Endothelial cell (in vitro differentiated cells): ENCODE measurements around the gene LAG3. TPM values are rescaled to one million over a fixed set of nuclear protein-coding genes. Genes with fewer than 3 reads are reported as not detected.
"Not testable (repeated sequence)": the region's sequence is repeated elsewhere in the genome, so short reads cannot be mapped to it uniquely, and the experiment has no call there.

Experiments
- DNase-seq: peaks from one replicate; pipeline ENCODE4 v3.0.0; 2021; ENCODE audit warnings: low spot score
- H3K27ac Mint-ChIP-seq: one replicate; pipeline ENCODE4 v1.8.0; 2021; ENCODE audit warnings: mixed read lengths, inconsistent platforms; ENCODE audit not compliant: unreplicated experiment
- H3K27me3 Mint-ChIP-seq: one replicate; pipeline ENCODE4 v1.8.0; 2021; ENCODE audit warnings: mild to moderate bottlenecking, moderate library complexity, mixed read lengths, inconsistent platforms; ENCODE audit not compliant: unreplicated experiment
- H3K36me3 Mint-ChIP-seq: one replicate; pipeline ENCODE4 v1.8.0; 2021; ENCODE audit warnings: mild to moderate bottlenecking, low read depth, mixed read lengths, inconsistent platforms; ENCODE audit not compliant: unreplicated experiment
- H3K4me1 Mint-ChIP-seq: one replicate; pipeline ENCODE4 v1.8.0; 2021; ENCODE audit warnings: mild to moderate bottlenecking, mixed read lengths, inconsistent platforms; ENCODE audit not compliant: unreplicated experiment
- H3K4me3 Mint-ChIP-seq: one replicate; pipeline ENCODE4 v1.8.0; 2021; ENCODE audit warnings: mild to moderate bottlenecking, mixed read lengths, inconsistent platforms; ENCODE audit not compliant: unreplicated experiment
- H3K9me3 Mint-ChIP-seq: one replicate; pipeline ENCODE4 v1.8.0; 2021; ENCODE audit warnings: mixed read lengths, inconsistent platforms; ENCODE audit not compliant: unreplicated experiment
- total RNA-seq: library from RNA; stranded (reverse); fragmentation: NEBNext Ultra II Directional; extraction: Animal tissue kit (Norgen Biotek cat#: 25700); gene quantifications from one replicate; pipeline ENCODE4 v1.2.1, GENCODE V29; 2021; ENCODE audit not compliant: unreplicated experiment
- TF ChIP-seq, protein P1 (sequence below): fragments of 200-600 bp; sonication (generic); IDR thresholded peaks from one replicate; pipeline ENCODE4 v1.5.0; 2021; ENCODE audit warnings: antibody characterized with exemption; ENCODE audit not compliant: unreplicated experiment

Gene LAG3
- total RNA-seq, 1 donor from 2014 or later = 7.6 TPM

DNA sequence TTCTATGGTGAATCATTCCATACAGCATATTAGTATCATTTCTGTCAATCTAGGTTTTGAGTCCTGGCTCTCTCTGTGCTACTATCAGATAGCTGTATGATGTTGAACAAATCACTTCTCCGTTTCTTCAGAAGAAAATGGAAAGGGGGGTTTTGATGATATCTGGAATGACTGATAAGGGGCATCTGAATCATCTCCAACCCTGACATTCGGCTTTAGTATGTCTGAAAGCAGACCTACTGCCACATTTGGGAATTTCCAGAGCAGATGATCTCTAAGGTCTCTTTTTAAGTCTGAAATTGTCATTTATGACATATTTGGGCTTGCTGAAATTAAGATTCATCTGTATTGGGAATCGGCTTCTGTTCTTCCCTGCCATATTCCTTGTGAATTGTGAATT, 29.5 kb upstream of the LAG3 start:
- Mint-ChIP-seq H3K27me3 (peaks cover 8% of the 10 kb centered on the region), H3K4me3 (no peak overlapping the region), H3K9me3 (no peaks in the 10 kb centered on the region), H3K27ac (no peak overlapping the region), H3K4me1 (peaks cover 22% of the 10 kb centered on the region), H3K36me3 (peaks cover 21% of the 10 kb centered on the region)
- TF ChIP-seq, protein P1, sequence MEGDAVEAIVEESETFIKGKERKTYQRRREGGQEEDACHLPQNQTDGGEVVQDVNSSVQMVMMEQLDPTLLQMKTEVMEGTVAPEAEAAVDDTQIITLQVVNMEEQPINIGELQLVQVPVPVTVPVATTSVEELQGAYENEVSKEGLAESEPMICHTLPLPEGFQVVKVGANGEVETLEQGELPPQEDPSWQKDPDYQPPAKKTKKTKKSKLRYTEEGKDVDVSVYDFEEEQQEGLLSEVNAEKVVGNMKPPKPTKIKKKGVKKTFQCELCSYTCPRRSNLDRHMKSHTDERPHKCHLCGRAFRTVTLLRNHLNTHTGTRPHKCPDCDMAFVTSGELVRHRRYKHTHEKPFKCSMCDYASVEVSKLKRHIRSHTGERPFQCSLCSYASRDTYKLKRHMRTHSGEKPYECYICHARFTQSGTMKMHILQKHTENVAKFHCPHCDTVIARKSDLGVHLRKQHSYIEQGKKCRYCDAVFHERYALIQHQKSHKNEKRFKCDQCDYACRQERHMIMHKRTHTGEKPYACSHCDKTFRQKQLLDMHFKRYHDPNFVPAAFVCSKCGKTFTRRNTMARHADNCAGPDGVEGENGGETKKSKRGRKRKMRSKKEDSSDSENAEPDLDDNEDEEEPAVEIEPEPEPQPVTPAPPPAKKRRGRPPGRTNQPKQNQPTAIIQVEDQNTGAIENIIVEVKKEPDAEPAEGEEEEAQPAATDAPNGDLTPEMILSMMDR = no peak
- no peak for DNase-seq

DNA sequence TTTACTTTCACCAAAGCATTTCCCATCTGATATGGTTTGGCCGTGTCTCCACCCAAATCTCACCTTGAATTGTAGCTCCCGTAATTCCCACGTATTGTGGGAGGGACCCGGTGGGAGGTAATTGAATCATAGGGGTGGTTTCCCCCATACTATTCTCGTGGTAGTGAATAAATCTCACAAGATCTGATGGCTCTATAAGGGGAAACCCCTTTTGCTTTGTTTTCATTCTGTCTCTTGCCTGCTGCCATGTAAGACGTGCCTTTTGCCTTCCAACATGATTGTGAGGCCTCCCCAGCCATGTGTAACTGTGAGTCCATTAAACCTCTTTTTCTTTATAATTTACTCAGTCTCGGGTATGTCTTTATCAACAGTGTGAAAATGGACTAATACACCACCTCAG, 29.0 kb upstream of the LAG3 start:
- peaks cover 22% of the 10 kb centered on the region for H3K4me1 Mint-ChIP-seq
- peaks cover 26% of the 10 kb centered on the region for H3K36me3 Mint-ChIP-seq
- DNase-seq, H3K27ac Mint-ChIP-seq, H3K27me3 Mint-ChIP-seq, H3K9me3 Mint-ChIP-seq: not testable (repeated sequence)
- H3K4me3 Mint-ChIP-seq = peak overlapping the region; percentile 33

DNA sequence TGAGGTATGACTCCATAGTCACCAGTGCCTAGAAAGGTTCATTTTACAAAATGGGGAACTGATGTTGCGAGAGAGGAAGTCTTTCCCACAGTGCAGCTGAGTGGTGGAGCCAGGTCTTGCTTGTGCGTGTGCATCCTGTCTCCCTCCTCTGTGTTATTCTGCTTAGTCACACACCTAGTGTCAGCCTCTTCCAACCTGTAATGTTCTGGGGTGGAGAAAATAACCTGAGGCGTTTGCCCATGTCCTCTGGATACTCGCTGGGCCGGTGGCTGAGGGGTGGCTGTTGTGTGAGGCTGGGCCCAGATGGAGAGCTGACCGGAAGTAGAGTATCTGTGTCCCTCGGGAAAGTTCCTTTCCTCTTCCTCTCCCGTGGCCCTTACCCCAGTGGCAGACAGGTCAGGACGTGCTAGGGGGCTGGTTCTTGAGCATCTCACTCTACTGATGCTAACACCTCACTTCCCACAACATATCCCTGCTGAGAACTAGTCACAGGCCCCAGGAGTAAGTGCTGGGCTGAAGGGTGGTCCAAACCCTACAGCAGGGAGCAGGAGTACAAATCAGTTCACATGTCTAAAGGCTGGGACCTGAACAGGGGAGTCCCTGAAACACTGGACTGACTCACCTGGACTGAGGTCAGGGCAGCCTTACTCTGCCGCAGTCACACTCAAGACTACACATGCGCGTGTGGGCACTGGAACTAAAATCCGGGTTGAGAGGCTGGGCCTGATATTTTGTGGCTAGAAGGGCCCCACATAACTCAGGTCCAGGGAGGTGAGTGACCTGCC, 26.4 kb upstream of the LAG3 start:
- H3K4me3 Mint-ChIP-seq = no peak overlapping the region
- peaks cover 37% of the 10 kb centered on the region for H3K36me3 Mint-ChIP-seq
- no peak for DNase-seq
- H3K27me3 Mint-ChIP-seq = peaks cover 9% of the 10 kb centered on the region
- peaks cover 24% of the 10 kb centered on the region for H3K4me1 Mint-ChIP-seq
- H3K27ac Mint-ChIP-seq = peak overlapping the region; percentile 79
- TF ChIP-seq, protein P1 = no peak
- H3K9me3 Mint-ChIP-seq = no peaks in the 10 kb centered on the region

DNA sequence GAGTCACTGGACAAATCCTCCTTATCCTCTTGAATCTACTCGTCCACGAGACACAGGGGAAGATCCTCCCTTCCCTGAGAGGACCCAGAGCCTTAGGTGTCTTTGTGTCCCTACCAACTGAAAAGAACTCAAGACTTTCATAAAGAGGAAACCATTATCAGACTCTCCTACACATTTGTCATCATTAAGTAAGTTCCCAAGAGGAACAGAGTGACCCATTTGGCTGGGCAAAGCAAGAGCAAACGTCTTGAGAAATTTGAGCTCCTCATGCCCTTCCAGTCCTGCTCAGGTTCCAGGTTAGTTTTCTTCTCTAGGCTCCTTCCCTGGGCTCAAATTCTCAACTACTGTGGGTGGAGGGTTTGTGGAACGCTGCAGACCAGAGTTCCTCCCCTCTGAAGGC, 25.1 kb upstream of the LAG3 start:
- peaks cover 43% of the 10 kb centered on the region for H3K36me3 Mint-ChIP-seq
- DNase-seq = no peak
- peaks cover 24% of the 10 kb centered on the region for H3K4me1 Mint-ChIP-seq
- H3K4me3 Mint-ChIP-seq = peak overlapping the region; percentile 70
- TF ChIP-seq, protein P1 = no peak
- peaks cover 10% of the 10 kb centered on the region for H3K27me3 Mint-ChIP-seq
- peak overlapping the region; percentile 48 for H3K27ac Mint-ChIP-seq
- no peaks in the 10 kb centered on the region for H3K9me3 Mint-ChIP-seq

DNA sequence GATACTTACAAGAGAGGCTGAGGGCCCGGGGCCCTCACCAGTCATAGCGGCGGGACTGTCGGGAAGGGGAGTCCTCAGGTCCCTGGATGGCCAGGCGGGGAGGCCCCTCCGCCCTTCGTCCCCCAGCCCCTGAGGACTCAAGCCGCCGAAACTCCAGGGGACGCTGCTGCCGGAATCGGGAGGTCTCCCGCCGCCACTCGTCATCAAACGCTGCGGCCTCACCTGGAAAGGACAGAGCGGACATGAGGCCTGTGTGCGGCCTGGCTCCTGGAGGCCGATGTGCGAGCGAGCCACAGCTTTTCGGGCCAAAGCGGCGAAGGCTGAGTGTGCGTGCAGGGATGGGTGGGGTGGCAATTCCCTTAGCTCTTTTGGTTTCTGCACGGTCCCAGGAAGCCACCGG, 23.6 kb upstream of the LAG3 start:
- Mint-ChIP-seq H3K9me3 (no peaks in the 10 kb centered on the region), H3K27ac (no peak overlapping the region), H3K27me3 (peaks cover 13% of the 10 kb centered on the region), H3K4me3 (peak overlapping the region; percentile 59), H3K4me1 (peaks cover 22% of the 10 kb centered on the region), H3K36me3 (peaks cover 43% of the 10 kb centered on the region)
- DNase-seq = no peak
- TF ChIP-seq, protein P1 = no peak
